OCI-LY7 (cell line): ENCODE measurements around the gene PRIMPOL.
"Not testable (repeated sequence)": the region's sequence is repeated elsewhere in the genome, so short reads cannot be mapped to it uniquely, and the experiment has no call there.

ENCODE experiments used
- CTCF ChIP-seq: fragments of 200-600 bp; sonication (generic); conservative IDR thresholded peaks from 2 replicates; pipeline ENCODE4 v1.5.1; 2014; ENCODE audit warnings: mild to moderate bottlenecking, antibody characterized with exemption, low read length, moderate library complexity, mixed read lengths
- EZH2phosphoT487 ChIP-seq: fragments of 200-600 bp; sonication (generic); IDR thresholded peaks from 2 replicates; pipeline ENCODE4 v1.6.1; 2018; ENCODE audit warnings: low read depth, borderline replicate concordance, mild to moderate bottlenecking, mixed run types, antibody characterized with exemption, low read length, moderate library complexity, mixed read lengths

GRCh38 chr4:184625783-184626596 is 23.5 kb upstream of the PRIMPOL start:
- not testable (repeated sequence) for TF ChIP-seq CTCF, EZH2phosphoT487
